GM12801 (cell line): ENCODE measurements around the gene KCTD10.

Experiments used
- TF ChIP-seq, protein P1 (sequence below): IDR thresholded peaks from one replicate; pipeline ENCODE4 v1.5.1; 2011; ENCODE audit warnings: control low read depth; ENCODE audit not compliant: insufficient read length; ENCODE audit errors: extremely low read depth

KCTD10 gene

DNA sequence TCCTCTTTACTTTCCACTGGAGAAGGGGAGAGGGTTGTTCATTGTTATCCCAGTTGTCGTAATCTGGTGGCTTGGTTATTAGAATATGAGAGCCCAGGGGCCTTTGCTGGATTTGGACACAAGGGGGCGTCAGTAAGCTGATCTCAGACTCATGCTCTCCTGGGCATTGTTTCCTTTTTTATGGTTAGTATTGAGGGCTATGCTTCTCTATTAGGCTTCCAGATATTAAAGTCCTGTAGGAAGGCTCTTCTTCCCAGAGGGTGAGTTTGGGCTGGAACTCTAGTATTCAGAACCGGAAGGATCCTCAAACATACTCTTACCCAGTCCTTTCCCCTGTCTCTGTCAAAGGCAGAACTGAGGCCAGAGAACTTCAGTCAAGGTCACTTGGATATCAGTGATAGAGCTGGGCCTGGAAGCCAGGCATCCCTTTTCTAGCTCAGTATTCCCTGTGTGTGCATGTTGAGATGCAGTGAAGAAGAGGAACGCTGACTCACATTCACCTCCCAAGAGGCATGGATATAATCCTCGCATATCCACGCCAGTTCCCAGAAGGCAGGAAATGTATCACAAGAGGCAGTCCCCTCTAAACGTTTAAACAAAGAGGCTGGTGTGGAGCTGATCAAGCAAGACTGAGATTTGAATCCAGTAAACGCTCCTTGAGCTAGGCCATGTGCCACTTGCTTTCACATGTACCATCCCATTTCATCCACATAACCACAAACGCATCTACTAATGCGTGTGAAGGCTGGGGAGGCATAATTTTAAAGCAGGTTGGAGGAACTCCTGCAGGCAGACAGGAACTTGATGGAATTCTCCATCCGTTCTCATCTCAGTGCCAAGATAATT is 41.9 kb upstream of the KCTD10 start:
- TF ChIP-seq, protein P1, sequence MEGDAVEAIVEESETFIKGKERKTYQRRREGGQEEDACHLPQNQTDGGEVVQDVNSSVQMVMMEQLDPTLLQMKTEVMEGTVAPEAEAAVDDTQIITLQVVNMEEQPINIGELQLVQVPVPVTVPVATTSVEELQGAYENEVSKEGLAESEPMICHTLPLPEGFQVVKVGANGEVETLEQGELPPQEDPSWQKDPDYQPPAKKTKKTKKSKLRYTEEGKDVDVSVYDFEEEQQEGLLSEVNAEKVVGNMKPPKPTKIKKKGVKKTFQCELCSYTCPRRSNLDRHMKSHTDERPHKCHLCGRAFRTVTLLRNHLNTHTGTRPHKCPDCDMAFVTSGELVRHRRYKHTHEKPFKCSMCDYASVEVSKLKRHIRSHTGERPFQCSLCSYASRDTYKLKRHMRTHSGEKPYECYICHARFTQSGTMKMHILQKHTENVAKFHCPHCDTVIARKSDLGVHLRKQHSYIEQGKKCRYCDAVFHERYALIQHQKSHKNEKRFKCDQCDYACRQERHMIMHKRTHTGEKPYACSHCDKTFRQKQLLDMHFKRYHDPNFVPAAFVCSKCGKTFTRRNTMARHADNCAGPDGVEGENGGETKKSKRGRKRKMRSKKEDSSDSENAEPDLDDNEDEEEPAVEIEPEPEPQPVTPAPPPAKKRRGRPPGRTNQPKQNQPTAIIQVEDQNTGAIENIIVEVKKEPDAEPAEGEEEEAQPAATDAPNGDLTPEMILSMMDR = no peak

DNA sequence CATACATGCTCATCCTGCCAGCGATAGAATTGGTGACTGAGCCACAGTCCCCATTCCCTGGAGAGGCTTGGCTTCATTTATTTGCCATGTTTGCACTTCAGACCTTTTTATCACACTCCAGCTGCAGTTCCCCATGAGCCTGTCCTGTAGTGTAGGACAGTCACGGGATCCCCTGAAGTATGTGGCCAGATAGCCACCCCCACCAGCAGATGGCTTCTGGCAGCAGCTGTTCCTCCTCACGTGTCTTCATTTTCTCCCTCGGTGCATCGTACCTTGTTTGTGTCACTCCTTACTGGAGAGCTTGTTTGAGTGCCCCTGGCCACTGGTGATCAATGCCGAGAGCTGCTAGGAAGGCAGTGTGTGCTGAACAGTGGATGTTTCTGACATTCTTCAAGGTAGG is 40.5 kb upstream of the KCTD10 start:
- TF ChIP-seq, protein P1 = no peak

DNA sequence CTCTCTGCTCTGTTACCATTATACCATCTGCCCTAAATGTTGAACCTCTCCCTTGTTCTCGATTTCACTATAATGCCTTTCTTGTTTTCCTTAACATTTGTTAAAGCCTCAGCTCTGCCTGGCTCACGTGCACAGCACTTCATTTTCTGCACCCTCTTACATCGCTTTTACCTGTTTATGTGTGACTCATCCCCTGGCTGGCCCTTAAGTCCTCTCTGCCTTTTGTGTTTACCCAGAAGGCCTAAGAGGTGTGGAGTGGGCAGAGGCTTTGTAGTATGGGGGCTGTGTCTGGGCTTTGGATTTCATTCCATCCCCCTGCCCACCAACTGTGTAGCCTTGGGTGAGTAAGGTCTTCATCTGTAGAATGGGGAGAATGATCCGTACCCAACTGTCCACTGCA is 36.9 kb upstream of the KCTD10 start:
- TF ChIP-seq, protein P1 = no peak

DNA sequence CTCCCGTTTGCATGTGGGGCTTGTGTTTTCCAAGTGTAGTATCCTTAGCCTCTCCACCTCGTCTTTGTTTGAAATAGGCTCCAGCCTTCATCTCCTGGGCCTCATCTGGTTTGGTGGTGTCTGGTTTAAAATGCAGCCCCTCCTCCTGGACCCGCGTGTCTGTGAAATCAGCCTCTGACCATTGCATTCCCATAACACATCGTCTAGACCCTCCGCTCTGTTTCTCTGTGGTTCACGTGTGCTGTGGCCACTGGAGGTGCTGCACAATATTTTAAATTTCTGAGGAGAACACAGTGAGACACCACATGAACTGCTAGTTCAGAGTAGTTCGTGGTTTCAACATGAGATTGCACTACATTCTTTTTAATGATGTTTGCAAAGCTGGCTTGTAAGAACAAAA is 36.0 kb upstream of the KCTD10 start:
- TF ChIP-seq, protein P1 = no peak

DNA sequence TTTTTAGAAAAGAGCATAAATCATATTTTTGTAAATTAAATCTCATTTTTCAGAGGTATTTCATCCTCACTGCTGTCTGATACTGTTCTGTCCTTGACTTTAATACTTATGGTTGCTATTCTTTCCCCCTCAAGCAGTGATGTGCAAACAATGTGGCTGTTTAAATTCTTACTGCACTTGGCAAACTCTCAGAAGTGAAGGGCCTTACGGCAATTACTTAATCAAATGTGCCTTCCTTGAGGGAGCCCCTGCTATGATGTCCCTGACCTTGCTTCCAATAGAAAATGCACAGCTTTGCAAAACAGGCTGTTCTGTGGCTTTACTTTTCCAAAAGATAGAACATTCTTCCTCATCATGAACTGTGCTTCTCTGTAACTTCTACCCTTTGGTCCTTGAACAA is 35.5 kb upstream of the KCTD10 start:
- TF ChIP-seq, protein P1 = no peak

DNA sequence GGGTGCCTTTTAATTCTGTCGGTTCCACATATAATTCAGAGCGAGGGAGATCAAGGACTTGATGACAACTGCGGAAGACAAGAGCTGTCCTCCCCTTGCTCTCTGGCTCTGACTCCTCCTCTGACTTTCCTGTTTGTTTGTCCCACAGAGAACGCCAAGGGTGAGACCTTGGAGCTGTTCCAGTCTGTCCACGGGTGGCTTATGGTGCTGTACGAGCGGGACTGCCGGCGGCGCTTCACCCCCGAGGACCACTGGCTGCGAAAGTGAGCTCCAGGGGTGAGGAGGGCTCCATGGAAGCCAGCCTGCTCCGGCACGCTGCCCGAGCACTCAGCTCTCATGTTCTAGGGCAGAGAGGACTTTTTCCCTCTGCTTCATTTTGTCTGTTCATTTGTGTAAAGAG is 33.1 kb upstream of the KCTD10 start:
- TF ChIP-seq, protein P1 = no peak

DNA sequence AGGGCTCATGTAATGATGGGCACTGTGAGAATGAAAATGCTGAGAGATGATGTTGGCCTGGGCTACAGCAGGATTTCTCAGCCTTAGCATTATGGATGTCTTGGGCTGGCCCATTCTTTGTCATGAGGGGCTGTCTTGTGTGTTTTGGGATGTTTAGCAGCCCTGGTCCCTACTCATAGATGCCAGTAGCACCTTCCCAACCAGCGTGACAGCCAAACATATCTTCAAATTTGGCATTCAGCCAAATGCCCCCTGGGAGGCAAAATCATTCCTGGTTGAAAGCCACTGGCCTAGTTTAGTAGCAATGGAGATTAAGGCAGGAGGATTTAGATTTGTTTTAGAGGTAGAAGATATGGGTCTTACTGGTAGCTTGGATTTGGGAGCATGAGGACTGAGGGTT is 27.0 kb upstream of the KCTD10 start:
- TF ChIP-seq, protein P1 = no peak
